ENCODE measurements around the gene LHFPL6.

The LHFPL6 gene

DNA sequence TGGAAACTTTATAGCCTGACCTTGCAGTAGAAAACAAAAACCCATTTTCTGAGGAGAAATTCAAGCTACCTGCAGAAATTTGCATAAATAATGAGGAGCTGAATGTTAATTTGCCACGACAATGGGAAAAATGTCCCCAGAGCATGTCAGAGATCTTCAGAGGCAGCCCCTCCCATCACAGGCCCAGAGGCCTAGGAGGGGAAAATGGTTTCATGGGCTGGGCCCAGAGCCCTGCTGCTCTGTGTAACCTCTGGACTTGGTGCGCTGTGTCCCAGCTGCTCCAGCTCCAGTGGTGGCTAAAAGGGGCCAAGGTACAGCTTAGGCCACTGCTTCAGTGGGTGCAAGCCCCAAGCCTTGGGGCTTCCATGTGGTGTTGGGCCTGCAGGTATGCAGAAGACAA lies 306.8 kb downstream of the LHFPL6 start:
- no peak for DNase-seq
